Epidermal melanocyte (primary cell): ENCODE results near the gene TPRKB.
"Not testable (repeated sequence)": the region's sequence is repeated elsewhere in the genome, so short reads cannot be mapped to it uniquely, and the experiment has no call there.

Experiments
- DNase-seq: peaks from one replicate; pipeline ENCODE4 v3.0.0; 2011; ENCODE audit warnings: low spot score; ENCODE audit not compliant: insufficient read length

Gene TPRKB

DNA sequence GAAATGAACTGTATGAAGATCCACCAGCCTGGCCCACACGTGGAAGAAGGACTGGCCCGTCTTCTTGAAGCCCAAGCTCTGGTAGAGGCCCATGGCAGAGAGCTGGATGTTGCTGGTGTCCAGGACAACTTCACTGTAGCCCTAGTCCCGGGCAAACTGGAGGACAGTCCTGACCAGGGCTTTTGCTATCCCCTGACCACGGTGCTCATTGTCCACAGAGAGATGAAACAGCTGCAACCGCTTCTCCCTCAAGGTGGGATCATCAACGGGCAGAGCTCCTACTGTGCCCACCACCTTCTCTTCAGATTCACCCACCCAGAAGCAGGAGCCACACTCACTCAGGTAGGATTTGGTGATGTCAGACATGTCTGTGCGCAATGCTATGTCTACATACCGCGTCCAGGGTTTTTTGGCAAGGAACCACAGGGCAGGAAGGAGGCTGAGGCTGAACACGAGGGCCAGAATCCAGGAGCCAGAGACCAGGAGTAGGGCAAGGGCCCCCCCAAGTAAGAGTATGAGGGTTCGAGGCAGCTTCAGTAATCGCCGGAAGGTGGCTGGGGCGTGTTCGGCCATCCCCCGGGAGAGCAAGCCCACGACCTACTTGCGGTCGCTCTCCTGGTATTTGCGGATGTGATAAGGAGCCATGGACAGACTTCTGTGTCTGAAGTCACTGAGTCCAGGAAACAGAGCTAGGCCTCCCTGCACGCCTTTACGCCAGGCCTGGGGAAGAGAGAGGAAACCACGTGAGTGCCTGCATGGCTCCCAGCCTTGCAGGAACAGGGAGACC is 36.3 kb downstream of the TPRKB start:
- DNase-seq = no peak

DNA sequence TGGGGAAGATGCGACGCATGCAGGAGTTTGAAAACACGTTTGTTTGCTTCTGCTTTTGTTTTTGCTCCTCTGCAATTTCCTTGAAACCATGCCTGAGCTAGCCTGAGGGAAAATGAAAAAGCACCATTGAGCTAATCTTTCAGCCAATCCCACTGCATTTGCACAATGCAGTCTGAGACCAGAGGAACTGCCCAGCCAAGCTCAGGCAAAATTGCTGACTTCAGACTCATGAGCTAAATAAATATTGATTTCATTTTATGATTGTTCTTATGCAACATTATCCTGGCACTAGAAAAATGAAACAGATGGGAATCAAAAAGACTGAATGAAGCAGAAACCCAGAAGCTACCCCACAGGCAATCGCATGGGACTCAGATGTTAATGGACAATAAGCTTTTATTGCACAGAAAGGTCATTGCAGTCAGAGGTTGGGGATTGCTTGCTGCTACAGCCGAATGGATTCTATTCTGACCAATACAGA is 37.0 kb downstream of the TPRKB start:
- no peak for DNase-seq

DNA sequence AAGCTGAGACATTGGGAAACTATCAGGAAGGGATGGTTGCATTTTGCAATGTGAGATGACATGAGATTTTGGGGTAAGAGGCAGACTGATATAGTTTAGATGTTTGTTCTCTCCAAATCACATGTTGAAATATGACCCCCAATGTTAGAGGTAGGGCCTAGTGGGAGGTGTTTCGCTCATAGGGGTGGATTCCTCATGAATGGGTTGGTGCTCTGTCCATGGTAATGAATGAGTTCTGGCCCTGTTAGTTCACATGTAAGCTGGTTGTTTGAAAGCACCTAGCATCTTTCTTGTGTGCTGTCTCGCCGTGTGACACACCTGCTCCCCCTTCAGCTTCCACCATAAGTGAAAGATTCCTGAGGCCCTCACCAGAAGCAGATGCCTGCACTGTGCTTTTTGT is 37.7 kb downstream of the TPRKB start:
- no peak for DNase-seq

DNA sequence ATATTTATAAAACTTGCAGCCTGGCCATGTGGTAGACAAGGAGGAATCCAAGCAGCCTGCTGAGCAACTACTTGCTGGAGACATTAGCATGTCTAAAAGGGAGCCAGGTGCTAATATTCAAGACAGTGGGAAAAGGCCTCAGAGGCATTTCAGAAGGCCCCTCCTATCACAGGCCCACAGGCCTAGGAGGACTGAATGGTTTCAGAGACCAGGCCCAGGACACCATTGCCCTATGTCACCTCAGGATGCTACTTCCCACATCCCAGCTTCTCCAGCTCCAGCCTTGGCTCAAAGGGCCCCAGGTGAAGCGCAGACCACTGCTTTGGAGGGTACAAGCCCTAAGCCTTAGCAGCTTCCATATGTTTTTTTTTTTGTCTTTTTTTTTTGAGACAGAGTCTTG is 39.0 kb downstream of the TPRKB start:
- no peak for DNase-seq

DNA sequence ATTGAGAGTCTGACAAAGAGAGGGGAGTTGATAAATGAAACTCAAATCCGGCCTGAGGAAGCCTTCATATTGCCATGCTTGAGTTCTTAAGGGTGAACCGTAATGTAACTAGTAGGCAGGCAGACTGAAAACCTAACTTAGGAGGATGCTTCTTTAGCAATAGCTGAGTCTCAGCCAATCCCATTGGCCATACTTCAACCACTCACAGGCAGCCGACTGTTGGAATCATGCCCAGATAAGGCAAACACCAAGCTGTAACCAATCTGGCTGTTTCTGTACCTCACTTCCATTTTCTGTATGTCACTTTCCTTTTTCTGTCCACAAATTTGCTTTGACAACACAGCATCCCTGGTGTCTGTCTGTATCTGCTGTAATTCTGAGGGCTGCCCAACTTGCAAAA is 39.5 kb downstream of the TPRKB start:
- no peak for DNase-seq

DNA sequence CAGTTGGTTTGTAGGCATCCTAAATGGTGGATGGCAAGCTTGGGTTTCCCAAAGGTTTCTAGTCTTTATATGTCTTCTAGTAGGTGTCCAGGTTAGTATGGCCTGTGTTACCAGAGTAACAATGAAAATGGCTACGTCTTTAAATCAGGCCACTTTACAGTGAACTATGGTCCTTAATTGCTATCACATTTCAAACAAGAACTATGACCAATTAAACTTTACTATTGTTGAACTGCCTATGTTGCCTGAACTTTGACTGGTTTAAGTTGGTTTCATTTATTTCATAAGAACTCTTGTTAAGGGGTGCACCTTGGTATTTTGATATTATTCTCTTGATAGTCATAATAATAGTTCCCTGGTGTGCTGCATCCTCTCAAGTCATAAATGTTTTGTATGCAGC is 40.2 kb downstream of the TPRKB start:
- DNase-seq = not testable (repeated sequence)

DNA sequence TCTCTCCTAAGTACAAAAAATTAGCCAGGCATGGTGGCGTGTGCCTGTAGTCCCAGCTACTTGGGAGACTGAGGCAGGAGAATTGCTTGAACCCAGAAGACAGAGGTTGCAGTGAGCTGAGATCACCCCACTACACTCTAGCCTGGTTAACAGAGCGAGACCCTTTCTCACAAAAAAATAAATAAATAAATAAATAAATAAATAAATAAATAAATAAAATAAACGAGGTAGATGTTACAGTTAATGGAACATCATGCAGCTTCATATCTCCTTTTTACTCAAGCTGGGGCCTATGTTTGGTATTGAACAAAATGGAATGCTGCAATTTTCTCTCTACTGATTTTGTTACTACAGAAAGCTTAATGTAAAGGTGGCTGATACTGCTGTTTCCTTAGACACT is 40.6 kb downstream of the TPRKB start:
- not testable (repeated sequence) for DNase-seq

DNA sequence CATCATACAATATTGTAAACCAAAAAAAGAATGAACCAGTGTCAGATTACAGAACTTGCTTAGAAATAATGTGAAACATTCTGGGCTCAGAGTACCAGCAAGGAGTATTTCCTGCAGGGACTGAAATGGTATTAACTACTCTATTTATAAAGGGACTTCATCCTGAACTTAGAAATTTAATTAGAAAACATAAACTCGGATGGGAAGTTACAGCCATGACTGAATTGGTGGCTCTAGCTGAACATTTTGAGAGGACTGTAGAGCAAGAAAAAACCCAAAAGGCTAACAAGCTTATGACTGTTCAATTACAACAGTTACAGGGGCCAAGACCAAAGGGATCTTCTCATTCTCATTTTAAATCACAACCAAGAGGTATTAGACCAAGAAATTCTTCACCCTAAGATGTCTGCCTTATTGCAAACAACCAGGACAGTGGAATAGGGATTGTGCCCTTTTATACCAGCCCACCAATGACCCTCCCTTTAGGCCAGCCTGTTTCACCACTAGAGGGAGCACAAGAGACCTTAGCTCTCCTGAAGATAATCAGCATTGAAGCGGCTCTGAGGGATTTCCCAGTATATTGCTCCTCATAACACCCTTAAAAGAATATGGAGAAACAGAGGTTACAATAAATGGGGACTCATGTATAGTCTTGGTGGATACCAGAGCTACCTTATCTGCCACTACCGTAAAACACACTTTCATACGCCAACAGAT is 46.6 kb downstream of the TPRKB start:
- not testable (repeated sequence) for DNase-seq

DNA sequence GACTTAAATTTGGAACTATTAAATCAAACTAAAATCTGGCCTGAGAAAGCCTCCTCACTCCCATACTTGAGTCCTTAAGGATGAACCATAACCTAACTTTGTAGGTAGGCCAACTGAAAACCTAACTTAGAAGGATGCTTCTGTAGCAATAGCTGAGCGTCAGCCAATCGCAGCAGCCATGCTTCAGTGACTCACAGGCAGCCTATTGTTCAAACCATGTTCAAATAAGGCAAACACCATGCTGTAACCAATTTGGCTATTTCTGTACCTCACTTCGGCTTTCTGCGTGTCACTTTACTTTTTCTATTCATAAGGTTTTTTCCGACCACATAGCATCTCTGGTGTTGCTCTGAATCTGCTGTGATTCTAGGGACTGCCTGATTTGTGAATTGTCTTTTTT is 48.7 kb downstream of the TPRKB start:
- DNase-seq = not testable (repeated sequence)

DNA sequence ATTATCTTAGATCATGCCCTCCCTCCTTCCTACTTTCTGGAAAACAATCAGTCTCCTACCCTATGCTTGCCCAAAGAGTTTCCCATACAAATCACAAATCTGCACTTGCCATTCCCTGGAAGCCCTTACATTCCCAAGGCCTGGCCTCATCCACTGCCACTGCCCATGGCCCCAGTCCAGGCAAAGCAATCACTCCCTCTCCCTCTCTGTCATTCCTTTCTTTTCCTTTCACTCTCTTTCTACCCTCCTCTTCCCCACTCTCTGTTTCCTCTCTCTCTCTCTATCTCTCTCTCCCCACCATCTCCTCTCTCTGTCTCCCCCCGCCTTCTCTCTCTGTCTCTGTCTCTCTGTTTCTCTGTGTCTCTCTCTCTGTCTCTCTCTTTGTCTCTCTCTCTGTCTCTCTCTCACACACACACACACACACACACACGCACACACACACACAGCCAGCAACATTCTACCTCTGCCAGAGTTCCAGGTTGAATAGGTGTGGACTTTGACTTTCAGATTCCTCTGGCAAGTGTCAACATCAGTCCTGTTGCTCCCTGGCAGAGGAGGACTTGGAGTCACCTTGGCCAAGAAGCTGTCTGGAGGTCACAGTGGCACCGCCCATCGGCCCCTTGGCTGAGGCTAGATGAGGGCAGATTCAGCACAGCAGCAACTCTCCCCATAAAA is 51.2 kb downstream of the TPRKB start:
- DNase-seq = no peak

DNA sequence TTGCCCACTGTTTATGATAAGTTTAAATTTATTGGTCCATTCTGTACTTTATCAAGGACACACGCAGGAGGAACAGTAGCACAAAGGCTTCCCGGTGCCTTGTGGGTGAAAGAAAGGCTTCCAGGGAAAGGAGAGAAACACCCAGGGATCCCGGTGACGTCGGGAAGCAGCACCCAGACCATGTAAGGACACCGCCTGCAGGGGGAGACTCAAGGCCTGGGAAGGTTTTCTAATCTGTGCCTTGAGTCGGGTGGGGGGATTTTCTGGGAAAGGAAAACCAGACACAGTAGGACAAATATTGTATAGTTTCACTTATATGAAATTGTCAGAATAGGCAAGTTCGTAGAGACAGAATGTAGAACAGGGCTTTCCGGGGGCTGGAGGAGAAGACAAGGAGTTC is 52.2 kb downstream of the TPRKB start:
- DNase-seq = not testable (repeated sequence)

DNA sequence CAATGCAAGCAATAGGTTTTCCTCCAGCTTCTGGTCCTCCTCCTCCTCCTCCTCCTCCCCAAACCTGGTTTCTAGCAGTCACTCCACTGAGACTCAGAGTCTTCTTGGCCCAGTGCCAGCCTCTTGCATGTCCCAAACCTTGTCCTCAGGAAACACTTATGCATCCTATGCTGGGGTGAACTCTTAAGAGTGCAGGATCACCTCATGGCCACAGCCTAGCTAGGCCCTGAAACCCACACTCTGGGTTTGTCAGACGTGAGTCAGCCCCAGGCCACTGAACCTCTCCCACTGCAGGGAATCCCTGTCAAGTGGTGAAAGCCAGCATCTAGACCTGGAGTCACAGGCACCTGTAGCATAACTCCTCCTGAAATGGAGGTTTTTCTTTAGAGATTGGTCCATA is 52.8 kb downstream of the TPRKB start:
- not testable (repeated sequence) for DNase-seq

DNA sequence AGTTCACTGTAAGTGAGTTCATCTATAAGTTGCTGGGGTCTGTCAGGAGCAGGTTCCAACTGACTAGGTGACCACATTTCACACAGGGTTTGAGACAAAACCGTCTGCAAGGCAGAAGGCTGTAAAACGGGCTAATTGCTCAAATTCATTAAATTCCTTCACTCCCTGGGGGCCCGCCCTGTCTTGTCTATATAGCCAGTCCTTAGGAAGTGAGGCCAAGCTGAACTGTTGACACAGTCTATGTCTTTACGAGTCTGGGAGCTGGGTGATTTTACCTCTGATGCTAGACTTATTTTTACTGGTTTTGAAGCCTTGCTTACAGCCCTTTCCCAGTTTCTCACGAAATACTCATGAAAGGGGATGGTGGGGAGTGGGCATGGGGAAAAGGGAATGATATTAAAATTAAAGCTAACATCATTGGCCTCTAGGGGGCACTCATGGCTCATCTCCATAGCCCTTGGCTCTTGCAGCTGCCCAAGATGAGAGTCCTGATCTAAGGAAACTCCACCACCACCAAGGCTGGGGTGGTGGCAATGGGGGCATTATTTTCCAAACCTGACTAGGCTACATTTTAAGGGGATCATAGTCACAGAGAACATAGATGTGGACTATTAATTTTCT is 57.1 kb downstream of the TPRKB start:
- not testable (repeated sequence) for DNase-seq
